PC-9 (cell line): ENCODE results near the gene OSM. TPM values are rescaled to one million over a fixed set of nuclear protein-coding genes. Genes with fewer than 3 reads are reported as not detected.

ENCODE experiments used
- BruUV-seq: library from RNA; stranded (reverse); fragments of 400-500 nt; replicated peaks from 2 replicates; lab custom pipeline; 2021; lab: Mats Ljungman, UMichigan
- CTCF ChIA-PET: fragments of 300-600 bp; sonication (Branson Sonifier 250); formaldehyde crosslinking; loops from one replicate; lab custom pipeline; 2022; ENCODE audit warnings: antibody characterized with exemption; lab: Charles Lee
- POLR2A ChIA-PET: fragments of 300-600 bp; sonication (Branson Sonifier 250); formaldehyde crosslinking; loops from one replicate; lab custom pipeline; 2022; ENCODE audit warnings: antibody characterized with exemption; ENCODE audit not compliant: unreplicated experiment; lab: Charles Lee
- DNase-seq, 2 experiments: peaks; one replicate each; pipeline versions ENCODE4 v3.0.0 to v3.0.0-alpha.2; 2015 to 2022; ENCODE audit warnings: mixed read lengths in 1 of 2
- H2AFZ ChIP-seq: fragments of 200-600 bp; sonication (generic); 2 replicates; pipeline ENCODE4 v1.8.1; 2017; ENCODE audit warnings: antibody characterized with exemption
- H3F3A ChIP-seq: fragments of 200-600 bp; sonication (generic); 2 replicates; pipeline ENCODE4 v1.8.1; 2017; ENCODE audit warnings: antibody characterized with exemption, mild to moderate bottlenecking, low read depth; ENCODE audit not compliant: insufficient read depth
- H3K27ac ChIP-seq: fragments of 200-600 bp; sonication (generic); 2 replicates; pipeline ENCODE4 v1.6.1; 2016; ENCODE audit warnings: mixed run types
- H3K27me3 ChIP-seq: fragments of 200-600 bp; sonication (generic); 2 replicates; pipeline ENCODE4 v1.6.1; 2016; ENCODE audit warnings: low read depth, mixed run types; ENCODE audit not compliant: insufficient read depth
- H3K36me3 ChIP-seq: fragments of 200-600 bp; sonication (generic); 2 replicates; pipeline ENCODE4 v1.6.1; 2016; ENCODE audit warnings: low read depth, mixed run types
- H3K4me1 ChIP-seq: fragments of 200-600 bp; sonication (generic); replicated peaks from 2 replicates; pipeline ENCODE4 v1.6.1; 2016; ENCODE audit warnings: mixed run types; ENCODE audit not compliant: insufficient read depth
- H3K4me2 ChIP-seq: fragments of 200-600 bp; sonication (generic); 2 replicates; pipeline ENCODE4 v1.6.1; 2017; ENCODE audit warnings: mixed run types
- H3K4me3 ChIP-seq: fragments of 200-600 bp; sonication (generic); 2 replicates; pipeline ENCODE4 v1.6.1; 2016; ENCODE audit warnings: mixed run types
- H3K79me2 ChIP-seq: fragments of 200-600 bp; sonication (generic); 2 replicates; pipeline ENCODE4 v1.6.1; 2017; ENCODE audit warnings: low read depth, mixed run types
- H3K9me2 ChIP-seq: fragments of 200-600 bp; sonication (generic); 2 replicates; pipeline ENCODE4 v1.8.1; 2017; ENCODE audit warnings: mild to moderate bottlenecking; ENCODE audit not compliant: insufficient read depth
- H3K9me3 ChIP-seq: fragments of 200-600 bp; sonication (generic); 2 replicates; pipeline ENCODE4 v1.8.1; 2016; ENCODE audit warnings: low read depth; ENCODE audit not compliant: insufficient read depth
- H4K20me1 ChIP-seq: fragments of 200-600 bp; sonication (generic); 2 replicates; pipeline ENCODE4 v1.8.1; 2017; ENCODE audit not compliant: insufficient read depth
- CTCF ChIP-seq: fragments of 200-600 bp; sonication (generic); conservative IDR thresholded peaks from 2 replicates; pipeline ENCODE4 v1.6.1; 2017; ENCODE audit warnings: mixed run types, antibody characterized with exemption, mild to moderate bottlenecking, moderate library complexity
- EZH2 ChIP-seq: fragments of 200-600 bp; sonication (generic); IDR thresholded peaks from 2 replicates; pipeline ENCODE4 v1.8.0; 2017; ENCODE audit warnings: antibody characterized with exemption, low read depth
- intact Hi-C: fragments of 100-400 bp; cut with micrococcal nuclease; formaldehyde crosslinking; loops from one replicate; pipeline ENCODE4 v1.10.0; 2022; ENCODE audit not compliant: unreplicated experiment
- total RNA-seq: library from RNA; stranded (reverse); gene quantifications from 2 replicates; pipeline ENCODE4 v1.2.3, GENCODE V29; 2021

OSM gene
- total RNA-seq, 1 experiment from 2014 or later, result not detected

- peaks cover 71% of the 10 kb centered on the region for H3K4me1 ChIP-seq
- no peaks in the 10 kb centered on the region for H4K20me1 ChIP-seq
- H3K9me2 ChIP-seq, result no peaks in the 10 kb centered on the region
- no peaks in the 10 kb centered on the region for H3K79me2 ChIP-seq
- DNase-seq, result no peak
- no peak overlapping the region for H3K4me2 ChIP-seq
- no TSS peak for BruUV-seq
- H3K4me3 ChIP-seq, result no peak overlapping the region
- H3K36me3 ChIP-seq, result no peaks in the 10 kb centered on the region
- POLR2A ChIA-PET, result no interaction called here
- H3K9me3 ChIP-seq, result no peaks in the 10 kb centered on the region
- no peak overlapping the region for H2AFZ ChIP-seq
- H3K27ac ChIP-seq, result no peak overlapping the region
- intact Hi-C loops, result no loop called here
- no peak for TF ChIP-seq EZH2
- TF ChIP-seq CTCF, result no peak
- no peaks in the 10 kb centered on the region for H3K27me3 ChIP-seq
- H3F3A ChIP-seq, result peaks cover 52% of the 10 kb centered on the region
- CTCF ChIA-PET, result interaction anchor here (1.0 kb wide), 1 partner anchor 161 kb away, joined by 3 read pairs; no protein-coding TSS in a partner anchor
Observed at GRCh38 chr22:30230330-30230729, 36.3 kb downstream of the OSM start.

GRCh38 chr22:30228509-30229359 is 37.9 kb downstream of the OSM start:
- Histone ChIP-seq H3K9me2 (no peaks in the 10 kb centered on the region), H3K79me2 (no peaks in the 10 kb centered on the region), H3K27ac (peak overlapping the region; percentile 82), H3K4me2 (peak overlapping the region; percentile 64), H4K20me1 (no peaks in the 10 kb centered on the region), H3K36me3 (no peaks in the 10 kb centered on the region), H2AFZ (no peak overlapping the region), H3K4me3 (0 out of 2 replicates have a peak overlapping the region, but pooled peaks have one; percentile 9), H3K27me3 (no peaks in the 10 kb centered on the region), H3F3A (peaks cover 52% of the 10 kb centered on the region), H3K9me3 (no peaks in the 10 kb centered on the region), H3K4me1 (peaks cover 71% of the 10 kb centered on the region)
- BruUV-seq, result no TSS peak
- intact Hi-C loops, result loop anchor here (1.0 kb wide), 1 partner anchor 26 kb away; no protein-coding TSS in a partner anchor
- peak; percentile 76 to 99 for DNase-seq
- ChIA-PET POLR2A (interaction anchor here (0.6 to 0.9 kb wide), 2 partner anchors 14 to 159 kb away, joined by 3 to 5 read pairs; no protein-coding TSS in a partner anchor), CTCF (no interaction called here)
- no peak for TF ChIP-seq EZH2
- no peak for TF ChIP-seq CTCF

GRCh38 chr22:30227438-30228228 is 39.0 kb downstream of the OSM start:
- Histone ChIP-seq H3K4me1 (peaks cover 79% of the 10 kb centered on the region), H3K9me2 (no peaks in the 10 kb centered on the region), H4K20me1 (no peaks in the 10 kb centered on the region), H3K4me3 (no peak overlapping the region), H3K36me3 (no peaks in the 10 kb centered on the region), H3K9me3 (no peaks in the 10 kb centered on the region), H3K27me3 (no peaks in the 10 kb centered on the region), H3K4me2 (peak overlapping the region; percentile 64), H2AFZ (no peak overlapping the region), H3F3A (peaks cover 58% of the 10 kb centered on the region), H3K27ac (peak overlapping the region; percentile 82), H3K79me2 (no peaks in the 10 kb centered on the region)
- BruUV-seq, result no TSS peak
- TF ChIP-seq CTCF (no peak), EZH2 (no peak)
- ChIA-PET POLR2A (interaction anchor here (0.9 kb wide), 1 partner anchor 160 kb away, joined by 3 read pairs; no protein-coding TSS in a partner anchor), CTCF (interaction anchor here (0.7 kb wide), 1 partner anchor 10 kb away, joined by 4 read pairs; no protein-coding TSS in a partner anchor)
- intact Hi-C loops, result loop anchor here (1.0 kb wide), 1 partner anchor 27 kb away; no protein-coding TSS in a partner anchor
- no peak for DNase-seq
